Activated CD8-positive, alpha-beta memory T cell treated with anti-CD3 and anti-CD28 coated beads, Interleukin-2, amount 50 U/mL, for 4 hours (primary cell): ENCODE measurements around the gene GPRC5A.
"Not testable (repeated sequence)": the region's sequence is repeated elsewhere in the genome, so short reads cannot be mapped to it uniquely, and the experiment has no call there.

Experiments
- DNase-seq: peaks from one replicate; pipeline ENCODE4 v3.0.0-alpha.2; 2020

GPRC5A gene, protein sequence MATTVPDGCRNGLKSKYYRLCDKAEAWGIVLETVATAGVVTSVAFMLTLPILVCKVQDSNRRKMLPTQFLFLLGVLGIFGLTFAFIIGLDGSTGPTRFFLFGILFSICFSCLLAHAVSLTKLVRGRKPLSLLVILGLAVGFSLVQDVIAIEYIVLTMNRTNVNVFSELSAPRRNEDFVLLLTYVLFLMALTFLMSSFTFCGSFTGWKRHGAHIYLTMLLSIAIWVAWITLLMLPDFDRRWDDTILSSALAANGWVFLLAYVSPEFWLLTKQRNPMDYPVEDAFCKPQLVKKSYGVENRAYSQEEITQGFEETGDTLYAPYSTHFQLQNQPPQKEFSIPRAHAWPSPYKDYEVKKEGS

DNA sequence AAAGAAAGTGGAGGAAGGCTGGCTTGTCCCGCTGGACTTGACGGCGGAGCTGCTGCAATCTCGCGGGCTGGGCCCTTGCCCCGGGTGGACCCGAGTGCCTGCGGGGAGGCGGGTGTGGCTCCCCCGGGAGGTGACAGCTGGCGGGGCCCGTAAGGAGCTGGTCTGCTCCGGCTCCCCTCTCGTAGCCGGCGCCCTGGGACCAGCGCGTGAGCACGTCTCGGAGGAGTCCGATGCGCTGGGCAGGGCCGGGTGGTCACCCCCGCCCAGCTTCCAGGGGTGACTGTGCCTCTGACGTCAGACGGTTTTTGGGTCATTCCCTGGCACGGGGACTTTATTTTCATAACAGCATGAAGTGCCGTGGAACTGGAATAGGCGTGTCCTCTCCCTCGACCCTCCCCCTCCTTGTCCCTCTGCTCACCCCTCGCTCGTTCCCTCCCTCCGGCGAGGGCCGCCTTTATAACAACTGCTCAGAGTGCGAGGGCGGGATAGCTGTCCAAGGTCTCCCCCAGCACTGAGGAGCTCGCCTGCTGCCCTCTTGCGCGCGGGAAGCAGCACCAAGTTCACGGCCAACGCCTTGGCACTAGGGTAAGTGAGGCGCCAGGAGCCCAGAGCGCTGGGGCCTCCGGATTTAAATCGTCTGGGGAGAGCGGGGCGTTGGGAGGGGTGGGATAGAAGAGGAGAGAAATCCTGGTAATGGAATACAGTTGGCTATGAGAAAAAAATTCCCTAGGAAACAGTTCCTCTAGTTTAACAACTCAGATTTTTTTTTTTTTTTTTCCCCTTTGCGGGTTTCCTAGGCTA is at the start of gene GPRC5A:
TSS of gene GPRC5A (plus strand) at position 483 of the 801 bp plus-strand sequence. CDS start 16,688 bp downstream, outside the sequence.
- DNase-seq = peak; percentile 19

DNA sequence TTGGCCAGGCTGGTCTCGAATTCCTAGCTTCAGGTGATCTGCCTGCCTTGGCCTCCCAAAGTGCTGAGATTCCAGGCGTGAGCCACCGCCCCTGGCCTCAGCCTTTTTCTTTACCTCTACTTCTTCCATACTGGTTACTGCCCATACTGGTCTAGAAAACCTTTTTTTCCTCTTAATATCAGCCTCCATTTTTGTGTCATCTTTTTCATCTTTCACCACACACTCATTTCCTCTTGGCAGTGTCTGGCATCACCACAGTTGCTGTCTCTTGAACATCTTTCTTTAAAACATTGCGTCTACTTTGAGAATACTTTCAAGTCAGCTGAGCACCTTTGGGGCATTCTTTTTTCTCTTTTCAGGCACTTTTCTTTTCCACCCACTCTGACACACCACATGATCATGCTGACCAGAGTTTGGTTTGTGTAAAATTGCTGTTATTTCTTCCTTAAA is 45.5 kb upstream of the GPRC5A start:
- no peak for DNase-seq

DNA sequence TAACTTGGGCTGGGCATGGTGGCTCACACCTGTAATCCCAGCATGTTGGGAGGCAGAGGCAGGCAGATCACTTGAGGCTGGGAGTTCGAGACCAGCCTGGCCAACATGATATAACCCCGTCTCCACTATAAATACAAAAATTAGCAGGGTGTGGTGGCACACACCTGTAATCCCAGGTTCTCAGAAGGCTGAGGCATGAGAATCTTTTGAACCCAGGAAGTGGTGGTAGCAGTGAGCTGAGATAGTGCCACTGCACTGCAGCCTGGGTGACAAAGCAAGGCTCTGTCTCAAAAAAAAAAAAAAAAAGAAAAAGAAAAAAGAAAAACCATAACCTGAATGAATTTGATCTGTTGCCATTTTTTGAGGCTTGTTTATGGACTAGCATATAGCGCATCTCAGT is 44.6 kb upstream of the GPRC5A start:
- not testable (repeated sequence) for DNase-seq

DNA sequence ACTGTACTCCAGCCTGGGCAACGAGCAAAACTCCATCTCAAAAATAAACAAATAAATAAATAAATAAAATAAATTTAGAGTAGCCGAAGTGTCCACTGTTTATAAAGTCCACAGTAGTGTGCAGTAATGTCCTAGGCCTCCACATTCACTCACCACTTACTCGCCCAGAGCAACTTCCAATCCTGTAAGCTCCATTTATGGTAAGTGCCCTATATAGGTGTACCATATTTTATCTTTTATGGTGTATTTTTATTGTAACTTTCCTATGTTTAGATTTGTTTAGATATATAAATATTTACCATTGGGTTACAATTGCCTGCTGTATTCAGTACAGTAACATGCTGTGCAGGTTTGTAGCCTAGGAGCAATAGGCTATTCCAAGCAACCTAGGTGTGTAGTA is 37.9 kb upstream of the GPRC5A start:
- no peak for DNase-seq

DNA sequence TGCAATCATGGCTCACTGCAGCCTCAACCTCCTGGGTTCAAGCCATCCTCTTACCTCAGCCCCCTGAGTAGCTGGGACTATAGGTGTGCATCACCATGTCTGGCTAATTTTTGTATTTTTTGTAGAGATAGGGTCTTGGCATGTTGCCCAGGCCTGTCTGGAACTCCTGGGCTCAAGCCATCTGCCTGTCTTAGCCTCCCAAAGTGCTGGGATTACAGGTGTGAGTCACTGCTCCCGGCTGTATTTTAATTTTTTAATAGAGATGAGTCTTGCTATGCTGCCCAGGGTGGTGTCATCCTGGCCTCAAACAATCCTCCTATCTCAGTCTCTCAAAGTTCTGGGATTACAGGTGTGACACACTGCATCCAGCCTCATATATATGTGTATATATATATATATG is 31.7 kb upstream of the GPRC5A start:
- no peak for DNase-seq

DNA sequence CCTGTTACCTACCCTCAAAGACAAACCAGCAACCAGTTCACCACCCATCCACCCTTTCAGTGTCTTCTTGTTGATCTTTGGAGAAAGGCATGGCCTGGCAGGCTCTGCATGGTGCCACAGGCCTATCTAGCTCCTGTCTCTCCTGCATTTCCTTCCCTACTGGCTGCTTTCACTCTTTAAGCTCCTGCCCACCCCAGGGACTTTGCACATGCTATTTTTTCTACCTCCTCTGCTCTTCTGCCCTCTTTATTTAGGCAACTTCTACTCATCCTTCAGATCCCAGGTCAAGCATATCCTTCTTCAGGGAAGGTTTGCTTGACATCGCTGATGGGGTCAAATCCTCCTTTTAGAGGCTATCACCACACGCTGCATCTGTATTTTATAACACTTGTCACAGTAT is 27.1 kb upstream of the GPRC5A start:
- DNase-seq = no peak

DNA sequence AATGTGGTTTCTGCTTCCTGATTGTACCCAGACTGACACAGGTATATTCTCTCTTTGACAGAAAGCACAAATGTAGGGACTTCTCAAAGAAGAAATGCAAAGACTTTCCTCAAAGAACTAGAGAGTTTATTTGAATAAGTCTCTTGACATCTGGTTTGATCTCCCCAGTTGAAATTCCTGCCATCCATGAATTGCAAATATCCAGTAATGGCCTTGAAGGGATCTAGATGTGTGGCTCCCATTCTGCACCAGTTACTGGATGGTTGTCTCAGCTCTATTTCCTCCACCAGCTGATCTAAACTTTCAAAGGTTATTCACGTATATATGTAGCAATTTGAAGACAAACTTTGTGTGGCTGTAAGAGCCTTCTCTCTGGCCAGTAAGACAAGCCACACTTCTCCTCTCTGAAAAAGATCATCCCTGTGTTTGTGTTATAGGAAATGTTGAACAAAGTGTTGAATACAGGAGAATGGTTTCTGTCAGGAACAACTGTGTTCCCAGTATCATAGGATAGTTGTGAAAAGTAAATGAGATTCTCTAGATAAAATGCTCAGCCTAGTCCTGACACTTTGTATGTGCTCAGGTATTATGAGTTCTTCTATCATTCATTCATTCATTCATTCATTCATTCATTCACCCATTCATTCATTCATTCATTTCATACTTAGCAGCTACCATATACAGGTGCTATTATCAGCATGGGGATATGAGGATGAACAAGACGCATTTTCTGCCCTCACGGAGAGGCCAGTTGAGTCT is 22.7 kb upstream of the GPRC5A start:
- no peak for DNase-seq

DNA sequence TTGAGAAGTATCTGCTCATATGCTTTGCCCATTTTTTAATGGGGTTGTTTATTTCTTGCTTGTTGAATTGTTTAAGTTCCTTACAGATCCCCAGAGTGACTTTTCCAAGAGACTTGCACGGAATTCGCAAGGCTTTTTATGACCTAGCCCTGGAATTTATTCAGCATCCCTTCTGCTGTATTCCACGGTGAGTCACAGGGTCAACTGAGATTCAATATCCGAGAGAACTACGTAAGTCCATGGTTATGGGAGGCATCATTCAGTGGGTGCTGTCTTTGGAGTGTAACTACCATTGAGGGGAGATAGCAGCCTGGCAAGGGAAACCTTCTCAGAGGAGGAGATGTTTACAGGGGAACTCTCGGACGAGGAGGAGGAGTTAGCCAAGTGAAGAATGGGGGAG is 20.9 kb upstream of the GPRC5A start:
- DNase-seq = no peak

DNA sequence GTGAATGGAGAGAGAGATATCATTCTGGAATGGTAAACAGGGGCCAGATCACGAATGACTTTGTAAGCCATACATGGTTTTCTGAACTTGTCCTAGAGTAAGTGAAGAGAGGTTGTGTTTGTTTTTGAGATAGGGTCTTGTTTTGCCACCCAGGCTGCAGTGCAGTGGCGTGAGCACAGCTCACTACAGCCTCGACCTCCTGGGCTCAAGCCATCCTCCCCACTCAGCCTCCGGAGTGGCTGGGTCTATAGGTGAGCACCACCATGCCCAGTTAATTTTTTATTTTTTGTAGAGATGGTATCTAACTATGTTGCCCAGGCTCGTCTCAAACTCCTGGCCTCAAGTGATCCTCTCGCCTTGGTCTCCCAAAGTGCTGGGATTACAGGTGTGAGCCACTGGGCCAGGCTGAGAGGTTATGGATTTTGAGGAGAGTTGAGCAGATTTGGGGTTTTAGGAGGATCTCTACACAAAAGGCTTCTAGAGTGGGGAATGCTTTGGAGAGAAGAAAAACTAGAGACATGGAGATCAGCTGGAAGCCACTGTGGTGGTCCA is 19.7 kb upstream of the GPRC5A start:
- no peak for DNase-seq

DNA sequence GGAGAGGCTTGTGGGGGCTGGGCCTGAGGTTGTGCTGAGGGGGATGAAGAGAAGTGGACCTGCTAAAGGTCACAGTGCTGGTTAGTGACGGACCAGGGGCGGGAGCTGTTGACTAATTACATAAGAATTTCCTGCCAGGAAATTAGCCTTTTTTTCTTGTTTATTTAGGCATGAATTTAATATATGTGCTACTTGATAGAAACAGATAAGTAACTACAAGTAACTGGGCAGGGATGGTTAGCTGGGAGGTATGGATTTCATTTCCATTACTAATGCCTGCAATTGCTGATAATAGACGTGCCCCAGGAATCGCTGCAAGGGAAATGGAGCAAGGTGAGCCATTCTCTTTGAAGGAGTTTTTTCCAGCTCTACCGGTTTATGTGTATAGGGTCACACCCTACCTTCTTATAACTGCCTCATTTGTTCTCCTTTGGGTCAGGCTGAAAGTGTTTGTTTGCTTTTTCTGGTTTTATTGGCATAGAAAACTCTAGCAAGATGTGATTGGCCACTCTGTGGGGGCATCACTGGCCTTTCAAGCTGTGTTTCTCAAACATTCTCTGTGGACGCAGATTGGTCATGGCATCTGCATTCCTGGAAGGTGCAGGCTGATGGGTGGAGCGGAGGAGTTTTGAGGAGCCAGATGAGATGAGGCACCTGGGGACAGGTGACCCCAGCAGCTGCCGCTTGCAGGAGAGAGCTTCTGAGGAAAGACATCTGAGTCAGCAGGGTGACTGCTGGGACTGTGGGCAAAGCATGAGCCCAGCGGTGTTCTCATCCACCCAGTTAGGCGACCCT is 19.0 kb upstream of the GPRC5A start:
- DNase-seq = no peak

DNA sequence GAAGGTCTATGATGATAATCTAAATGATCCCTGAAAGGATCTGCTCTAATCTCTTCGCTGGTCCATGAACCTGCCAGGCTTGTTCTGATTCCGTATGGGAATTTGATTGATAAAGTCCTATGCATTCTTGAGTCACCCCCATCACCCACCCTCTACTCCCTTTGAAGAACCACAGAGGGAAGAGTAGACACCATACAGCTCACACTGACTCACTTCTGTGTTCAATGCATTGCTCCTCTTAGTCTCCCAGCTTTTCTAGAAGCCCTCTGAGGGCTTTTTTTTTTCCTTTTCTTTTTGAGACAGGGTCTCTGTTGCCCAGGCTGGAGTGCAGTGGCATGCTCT is 18.5 kb upstream of the GPRC5A start:
- no peak for DNase-seq

DNA sequence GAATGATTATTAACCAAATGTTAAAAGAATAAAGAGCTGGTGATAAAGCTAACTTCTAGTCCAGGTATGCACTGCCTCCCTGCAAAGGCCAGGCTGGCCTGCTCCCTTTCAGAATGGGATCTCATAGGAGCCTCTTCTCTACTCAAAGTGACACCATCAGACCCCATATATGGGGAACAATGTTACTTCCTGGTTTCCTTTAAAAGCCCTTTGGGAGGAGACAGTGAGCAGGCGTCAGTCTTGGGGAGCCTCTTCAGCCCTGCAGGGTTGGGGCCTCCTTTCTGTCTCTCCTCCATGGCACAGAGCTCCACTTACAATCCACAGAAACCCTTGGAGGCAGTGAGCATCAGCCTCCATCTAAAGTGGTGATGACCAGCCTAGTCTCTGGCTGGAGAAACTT is 17.3 kb upstream of the GPRC5A start:
- no peak for DNase-seq

DNA sequence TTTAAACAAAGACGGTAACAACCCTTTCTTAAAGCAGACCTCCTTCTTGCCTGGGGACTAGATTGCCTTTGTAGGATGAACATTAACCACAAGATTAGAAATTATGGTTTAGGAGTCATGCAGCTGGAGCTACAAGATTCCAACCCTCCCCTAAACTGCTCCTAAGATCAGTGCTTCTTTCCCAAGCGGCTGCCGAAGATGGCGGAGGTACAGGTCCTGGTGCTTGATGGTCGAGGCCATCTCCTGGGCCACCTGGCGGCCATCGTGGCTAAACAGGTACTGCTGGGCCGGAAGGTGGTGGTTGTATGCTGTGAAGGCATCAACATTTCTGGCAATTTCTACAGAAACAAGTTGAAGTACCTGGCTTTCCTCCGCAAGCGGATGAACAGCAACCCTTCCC is 16.1 kb upstream of the GPRC5A start:
- not testable (repeated sequence) for DNase-seq

DNA sequence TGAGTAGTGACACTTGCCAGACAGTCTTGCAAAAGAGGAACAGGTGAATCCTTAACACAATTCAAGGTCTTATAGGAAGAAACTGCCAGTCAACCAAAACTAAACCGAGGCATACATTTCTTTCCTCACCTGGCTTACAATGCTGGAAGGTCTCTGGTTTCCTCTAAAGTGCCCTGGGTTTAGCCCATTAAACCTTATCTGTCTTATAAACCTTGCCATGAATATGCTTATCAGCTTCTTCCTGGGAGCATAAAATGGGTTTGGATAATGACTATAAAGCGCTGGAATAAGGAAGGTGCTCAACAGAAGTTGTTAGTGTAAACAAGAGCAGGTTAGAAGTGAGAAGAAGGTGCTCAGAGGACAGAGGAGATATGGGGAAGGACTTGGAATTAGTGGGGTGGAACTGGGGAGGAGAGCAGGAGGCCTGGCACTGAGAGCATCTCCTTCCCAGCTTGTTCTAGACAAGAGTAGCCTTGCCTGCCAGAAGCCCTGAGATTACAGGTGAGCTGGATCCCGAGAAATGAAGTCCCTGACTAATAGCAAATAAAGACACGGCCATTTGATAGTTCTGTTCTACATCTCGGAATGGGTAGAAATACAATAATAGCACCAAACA is 14.1 kb upstream of the GPRC5A start:
- no peak for DNase-seq

DNA sequence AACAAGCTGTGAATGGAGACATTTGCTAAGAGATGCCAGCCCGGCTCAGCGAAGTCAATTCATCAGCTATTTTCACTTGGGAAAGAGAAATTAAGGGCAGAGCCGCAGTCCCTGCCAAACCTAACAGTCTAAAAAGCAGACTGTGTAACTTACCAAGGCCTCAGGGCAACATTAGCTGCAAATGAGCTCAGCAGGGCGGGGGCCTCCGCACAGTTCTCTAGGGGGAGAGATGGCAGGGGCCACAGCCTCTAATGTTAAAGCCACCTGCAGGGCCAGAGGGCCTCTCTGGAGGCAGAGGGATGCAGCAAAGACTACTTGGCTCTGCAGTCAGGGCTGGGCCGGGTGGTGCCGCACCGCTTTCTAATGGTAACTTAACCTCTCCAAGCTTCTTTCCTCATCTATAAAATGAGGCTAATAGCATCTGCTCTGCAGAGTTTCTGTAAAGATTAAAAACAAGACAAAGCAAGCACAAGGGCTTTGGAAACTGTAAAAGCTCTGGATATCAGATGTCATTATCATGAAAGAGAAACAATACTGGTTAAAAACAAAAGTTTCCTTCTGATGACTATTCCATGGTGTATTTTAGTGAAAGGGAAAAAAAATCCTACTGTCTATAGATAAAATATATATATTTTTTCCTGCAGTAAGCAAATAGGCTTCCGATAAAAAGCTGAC is 13.4 kb upstream of the GPRC5A start:
- no peak for DNase-seq

DNA sequence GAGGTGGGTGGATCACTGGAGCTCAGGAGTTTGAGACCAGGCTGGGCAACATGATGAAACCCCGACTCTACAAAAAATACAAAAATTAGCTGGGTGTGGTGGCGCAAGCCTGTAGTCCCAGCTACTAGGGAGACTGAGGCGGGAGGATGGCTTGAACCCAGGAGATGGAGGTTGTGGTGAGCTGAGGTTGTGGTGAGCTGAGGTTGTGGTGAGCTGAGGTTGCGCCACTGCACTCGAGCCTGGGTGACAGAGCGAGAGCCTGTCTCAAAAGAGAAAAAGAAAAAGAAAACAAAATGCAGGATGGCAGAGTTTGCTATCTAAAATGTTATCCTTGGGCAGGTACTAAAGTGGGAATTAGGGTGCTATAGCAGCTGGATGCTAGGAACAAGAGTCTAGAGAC is 10.8 kb upstream of the GPRC5A start:
- DNase-seq = no peak

DNA sequence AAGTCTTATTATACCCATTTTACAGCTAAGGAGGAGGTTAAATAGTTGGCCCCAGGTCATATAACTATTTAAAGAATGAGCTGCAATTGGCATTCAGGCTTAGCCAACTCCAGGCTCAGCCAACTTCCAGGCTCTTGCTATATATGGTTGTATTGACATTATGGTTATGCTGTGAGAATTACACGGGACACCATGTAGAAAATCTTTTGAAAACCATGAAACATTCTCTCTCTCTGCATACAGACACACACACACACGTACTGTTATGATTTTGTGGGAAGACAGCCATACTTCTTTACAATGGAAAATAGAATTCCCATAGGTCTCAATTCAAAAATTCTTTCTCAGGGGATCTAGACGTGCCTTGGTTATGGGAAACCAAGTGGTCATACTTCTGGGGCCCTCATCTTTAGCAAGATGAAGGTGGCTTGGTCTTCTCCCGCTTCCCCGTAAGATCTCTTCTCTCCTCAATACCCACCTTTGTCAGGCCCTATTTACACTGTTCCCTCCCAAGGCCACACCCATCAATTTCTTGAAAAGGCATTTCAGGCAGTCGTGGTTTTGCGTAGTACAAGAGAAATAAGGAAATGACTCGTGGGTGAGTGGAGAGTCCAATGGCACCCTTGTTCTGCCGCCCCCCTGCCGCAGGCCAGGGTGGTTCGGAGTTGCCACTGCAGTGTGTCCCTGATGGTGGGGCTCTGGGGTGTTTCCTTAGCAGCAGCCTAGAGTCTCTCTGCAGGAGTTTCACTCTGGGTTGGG is 10.0 kb upstream of the GPRC5A start:
- DNase-seq = no peak

DNA sequence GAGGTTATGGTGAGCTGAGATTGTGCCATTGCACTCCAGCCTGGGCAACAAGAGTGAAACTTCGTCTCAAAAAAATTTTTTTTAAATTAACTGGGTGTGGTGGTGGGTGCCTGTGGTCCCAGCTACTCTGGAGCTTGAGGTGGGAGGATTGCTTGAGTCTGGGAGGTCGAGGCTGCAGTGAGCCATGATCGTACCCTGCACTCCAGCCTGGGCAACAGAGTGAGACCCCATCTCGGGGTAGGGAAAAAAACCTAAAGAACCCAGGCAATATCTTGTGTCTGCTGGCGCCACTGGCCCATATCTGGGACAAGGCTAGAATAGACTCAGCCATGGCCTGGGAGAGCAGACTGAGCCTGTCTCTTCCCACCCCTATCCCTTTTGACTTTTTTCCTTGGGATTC is 9.1 kb upstream of the GPRC5A start:
- DNase-seq = no peak

DNA sequence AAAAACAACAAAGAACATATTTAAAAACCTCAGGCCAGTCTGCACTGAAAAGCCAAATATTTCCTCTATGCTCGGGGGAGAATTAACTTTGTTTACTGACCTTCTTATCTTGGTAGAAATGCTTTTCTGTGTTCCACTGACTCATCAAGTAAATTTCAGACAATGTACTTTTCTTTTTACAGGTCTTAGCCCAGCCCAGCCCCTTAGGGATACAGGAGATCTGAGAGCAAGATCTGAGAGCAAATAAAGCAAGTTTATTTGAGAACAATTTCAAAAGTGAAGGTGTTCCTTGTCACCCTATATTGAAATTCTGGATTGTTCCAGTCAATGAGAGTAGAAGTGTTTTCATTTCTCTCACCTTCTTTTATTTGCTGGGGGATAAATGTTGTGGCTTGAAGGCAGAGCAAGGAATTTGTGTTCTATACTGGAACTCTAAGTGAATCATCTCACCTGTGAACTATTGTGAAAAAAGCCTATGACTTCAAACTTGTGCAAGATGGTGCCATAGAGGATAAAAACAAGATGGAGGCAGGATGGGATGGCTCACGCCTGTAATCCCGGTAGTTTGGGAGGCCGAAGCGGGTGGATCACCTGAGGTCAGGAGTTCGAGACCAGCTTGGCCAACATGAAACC is 7.9 kb upstream of the GPRC5A start:
- DNase-seq = no peak
